Stimulated activated CD4-positive, alpha-beta T cell treated with anti-CD3 and anti-CD28 coated beads, TNF-alpha, amount 100 ng/mL, for 48 hours (primary cell): ENCODE data around the gene SINHCAF.
A peak's percentile ranks its signal among the peaks of the same experiment; 100 is the strongest.

Experiments
- DNase-seq, 3 donors: peaks; one replicate each; pipeline ENCODE4 v3.0.0-alpha.2; 2020; ENCODE audit warnings: low read depth in 3 of 3

The SINHCAF gene

DNA sequence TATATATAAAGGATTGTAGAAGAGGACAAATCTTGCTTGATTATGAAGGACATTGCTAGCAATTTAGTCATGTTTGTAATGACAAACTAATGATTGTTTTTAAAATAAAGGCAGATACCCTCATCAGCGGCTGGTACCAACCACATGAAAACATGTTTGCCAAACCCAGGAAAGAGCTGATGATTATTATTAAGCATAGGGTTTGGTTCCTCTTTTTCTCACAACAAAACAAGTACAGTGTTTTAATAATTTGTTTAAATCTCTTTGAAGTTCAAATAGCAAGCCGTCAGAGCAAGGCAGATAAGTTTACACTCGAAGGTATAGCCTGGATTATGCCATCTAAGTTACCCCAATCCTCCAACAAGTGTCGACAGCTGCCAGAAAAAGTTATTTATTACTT is 5.3 kb upstream of the SINHCAF start:
- DNase-seq = no peak

DNA sequence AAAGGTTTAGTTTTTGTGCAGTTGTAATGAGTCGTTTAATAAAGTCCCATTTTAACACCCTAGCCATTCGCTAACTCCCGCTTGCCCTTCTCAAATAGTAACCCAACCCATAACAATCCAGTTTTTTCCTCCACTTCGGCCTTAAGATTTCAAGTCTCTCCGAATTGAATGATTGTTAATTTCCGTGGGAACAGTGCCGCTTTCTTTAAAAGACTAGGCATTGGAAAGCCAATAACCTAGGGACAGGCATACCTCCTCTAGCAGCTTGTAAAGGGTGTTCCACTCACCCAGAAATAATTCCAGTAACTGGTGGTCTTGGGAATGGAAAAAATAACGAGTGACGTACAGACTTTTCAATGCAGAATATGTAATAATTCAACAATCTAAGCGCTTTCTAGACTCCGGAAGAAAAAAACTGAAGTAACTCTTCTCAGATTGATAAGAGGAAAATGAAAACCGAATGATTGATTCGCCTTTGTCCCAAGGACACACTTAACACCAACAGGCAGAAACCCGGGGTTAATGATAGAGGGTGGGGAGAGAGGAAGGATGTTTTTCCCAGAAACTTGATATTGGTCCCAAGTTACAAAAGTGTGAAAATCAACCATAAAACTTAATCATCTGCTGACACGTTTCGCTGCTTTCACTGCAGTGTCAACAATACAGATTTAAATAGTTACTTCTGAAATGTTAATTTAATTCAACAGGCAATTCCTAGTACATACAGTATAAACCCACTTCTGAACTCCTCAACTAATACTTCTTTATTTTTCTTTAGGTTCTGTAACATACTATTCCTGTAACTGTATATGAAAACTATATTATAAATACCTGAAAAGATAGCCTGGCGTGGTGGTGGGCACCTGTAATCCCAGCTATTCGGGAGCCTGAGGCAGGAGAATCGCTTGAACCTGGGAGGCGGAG is 1.0 kb upstream of the SINHCAF start:
- no peak for DNase-seq

DNA sequence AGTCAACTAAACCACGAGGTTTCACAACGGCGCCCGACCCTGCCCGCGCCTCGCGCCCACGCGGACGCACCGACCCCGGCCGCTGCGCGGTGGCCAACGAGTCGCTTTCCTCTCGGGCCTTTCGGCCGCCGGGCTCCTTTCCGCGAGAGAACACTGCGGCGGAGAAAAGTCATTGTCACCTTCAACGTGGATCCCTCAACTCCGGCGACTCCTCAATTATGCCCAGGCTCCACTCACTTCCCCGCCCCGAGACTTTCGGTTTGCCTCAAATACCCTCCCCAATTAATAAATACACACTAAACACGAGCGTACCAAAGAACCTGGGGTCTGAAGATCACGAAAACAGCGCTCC is 450 bp downstream of the SINHCAF start:
- peak in 2 of 3 donors; percentile 5 to 6 for DNase-seq

DNA sequence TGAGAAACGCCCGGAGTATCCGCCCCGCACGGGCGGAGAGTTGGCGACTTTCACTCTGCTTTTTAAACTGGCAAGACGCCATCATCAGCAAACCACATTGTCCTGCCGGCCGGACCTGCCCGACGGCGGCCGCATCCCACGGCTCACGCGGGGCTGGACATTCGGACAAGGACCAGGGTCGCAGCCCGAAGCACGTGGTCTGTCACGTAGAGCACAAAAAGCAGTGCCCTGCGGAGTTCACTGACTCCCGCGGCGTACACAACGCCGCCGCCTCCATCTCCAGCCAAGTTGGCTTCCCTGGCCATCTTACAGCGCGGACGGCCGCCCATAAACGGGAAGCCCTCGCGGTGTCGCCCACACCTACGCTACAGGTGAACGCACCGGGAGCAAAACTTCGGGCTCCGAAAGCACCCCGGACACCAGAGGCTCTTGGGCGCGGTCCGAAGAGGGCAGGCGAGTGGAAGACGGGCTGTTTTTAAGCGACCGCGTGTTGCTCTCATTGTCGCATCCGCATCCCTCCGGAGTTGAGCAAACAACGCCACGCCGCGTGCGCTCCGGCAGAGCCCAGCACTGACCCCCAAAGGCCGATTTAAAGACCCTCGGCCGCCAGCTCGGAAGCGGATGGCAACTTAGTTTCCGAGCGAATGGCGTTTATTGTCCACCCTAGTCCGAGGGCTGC is 966 bp downstream of the SINHCAF start:
- DNase-seq = peak; percentile 16 to 27 (median 18)

DNA sequence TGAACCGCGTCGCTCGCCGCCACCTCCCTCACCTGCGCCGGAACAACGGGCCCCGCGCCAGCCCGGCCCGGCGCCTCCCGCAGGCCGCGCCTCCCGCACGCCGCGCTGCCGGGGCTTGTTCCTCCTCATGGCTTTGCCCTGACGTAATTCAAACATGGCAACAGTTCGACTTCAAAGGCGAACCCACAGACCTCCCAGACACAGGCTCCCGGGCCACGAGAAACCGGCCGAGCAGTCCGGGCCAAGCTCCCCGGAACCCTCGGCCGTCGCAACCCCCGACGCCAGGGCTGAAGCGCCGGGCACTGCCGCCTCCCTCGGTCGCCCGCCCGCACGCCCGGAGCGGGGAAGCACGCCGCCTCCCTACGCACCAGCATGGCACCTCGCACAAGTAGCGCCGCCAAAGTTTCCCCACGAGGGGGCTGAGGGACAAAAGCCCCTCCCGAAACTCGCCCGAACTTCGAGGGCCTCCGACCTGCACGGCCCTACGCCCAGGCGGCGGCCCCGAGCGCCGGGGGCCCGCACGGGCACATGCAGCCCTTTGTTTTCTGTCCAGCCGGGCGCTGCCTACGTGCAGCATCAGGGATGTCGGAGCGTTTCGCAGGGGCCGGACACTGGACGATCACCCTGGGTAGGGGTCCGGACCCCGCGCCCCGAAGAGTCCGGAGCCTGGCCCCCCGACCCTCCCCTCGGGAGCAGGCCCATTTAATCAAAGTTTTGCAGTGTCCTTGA is 1.7 kb downstream of the SINHCAF start:
- peak; percentile 34 to 52 (median 48) for DNase-seq

DNA sequence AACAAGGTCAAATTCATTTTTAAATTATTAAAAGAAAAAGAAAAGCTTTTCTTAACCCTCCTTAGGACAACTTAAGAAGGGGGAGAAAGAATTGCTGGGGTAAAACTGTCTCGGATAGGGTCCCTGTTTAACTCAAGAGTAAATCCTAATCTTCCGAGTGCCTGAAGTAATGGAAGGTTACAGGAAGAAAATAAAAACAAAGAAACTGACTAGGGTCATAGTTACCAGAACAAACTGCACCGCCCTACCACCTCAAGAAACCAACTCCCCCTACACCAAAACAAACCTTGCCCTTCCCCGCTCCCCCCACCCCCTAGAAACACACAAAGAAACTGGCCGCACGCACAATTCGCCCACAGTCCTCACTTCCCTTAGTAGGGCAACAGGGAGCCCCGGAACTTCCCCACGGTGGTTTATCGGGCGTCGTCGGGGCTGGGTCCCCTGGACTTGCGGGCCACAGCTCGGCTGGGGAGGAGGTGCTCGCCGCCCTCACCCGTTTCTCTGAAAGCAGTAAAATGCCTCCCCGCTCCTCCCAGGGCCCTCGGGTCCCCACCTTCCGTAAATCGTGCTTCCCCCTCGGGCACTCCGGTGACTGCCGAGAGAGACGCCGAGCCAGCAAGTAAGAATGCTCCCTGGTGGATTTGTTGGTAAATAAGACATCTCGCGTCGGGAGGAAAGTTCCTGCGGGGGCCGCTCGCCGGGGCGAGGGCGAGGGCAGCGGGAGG is 2.4 kb downstream of the SINHCAF start:
- DNase-seq = peak; percentile 14 to 37 (median 22)

DNA sequence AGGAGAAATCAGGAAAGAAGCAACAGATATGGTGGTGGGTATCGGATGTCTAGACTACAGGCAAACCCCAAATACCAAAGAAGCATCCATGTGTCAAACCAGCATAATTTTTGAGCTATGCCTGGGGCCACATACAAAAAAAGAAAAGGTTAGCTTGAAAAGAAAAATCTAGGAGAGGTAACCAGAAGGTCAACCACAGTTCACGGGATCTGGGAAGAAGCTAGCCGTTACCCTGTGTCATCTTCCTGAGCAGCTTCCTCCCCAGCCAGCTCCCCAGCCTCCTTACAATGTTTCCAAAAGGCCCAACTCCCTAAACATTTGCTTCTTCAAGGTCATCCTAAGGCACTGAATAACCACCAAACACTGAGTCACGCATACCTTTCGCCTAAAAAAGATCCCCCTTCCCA is 3.1 kb downstream of the SINHCAF start:
- no peak for DNase-seq

DNA sequence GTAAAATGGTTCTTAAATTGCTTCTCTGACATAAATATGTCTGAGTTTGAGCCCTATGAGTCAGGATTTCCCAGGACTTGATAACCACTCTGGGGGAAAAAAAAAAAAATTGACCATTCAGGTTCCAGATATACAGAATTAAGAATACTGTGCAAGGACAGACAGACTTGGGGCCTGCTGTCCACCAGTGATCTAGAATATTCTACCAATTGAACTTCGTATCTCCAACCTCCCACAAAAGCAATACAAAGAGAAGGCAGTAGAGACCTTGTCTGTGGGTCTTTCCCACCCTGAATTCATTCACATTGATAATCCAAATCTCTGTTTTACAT is 4.1 kb downstream of the SINHCAF start:
- no peak for DNase-seq

DNA sequence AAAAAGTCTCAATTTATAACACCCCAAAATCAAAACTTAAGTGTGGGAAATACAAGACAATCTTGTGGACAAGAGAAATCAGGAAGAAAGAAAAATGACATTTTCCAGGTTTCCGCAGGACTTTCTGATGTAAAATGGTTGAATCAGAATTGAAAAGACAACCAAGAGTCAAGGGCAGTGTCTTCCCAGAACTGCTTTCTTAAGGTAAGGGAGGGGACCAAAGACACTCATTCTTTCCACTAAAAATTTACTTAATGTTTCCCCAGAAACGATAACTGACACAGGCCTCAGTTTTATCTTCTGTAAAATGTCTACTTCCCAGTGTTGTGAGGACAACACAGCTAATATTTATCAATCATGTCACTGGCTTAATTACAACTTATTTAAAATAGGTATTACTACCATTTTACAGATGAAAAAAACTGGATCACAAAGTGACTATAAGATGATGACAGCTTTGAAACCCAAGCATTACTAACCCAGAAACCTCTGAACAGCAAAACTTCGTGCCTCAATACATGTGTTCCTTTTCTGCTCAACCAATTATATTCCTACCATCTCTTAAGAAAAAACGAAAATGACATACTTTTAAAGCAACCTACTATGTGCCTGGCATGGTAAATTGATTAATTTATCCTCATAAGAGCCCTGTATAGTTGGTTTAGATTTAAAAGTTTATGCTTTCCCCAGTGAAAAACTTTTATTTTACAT is 4.6 kb downstream of the SINHCAF start:
- DNase-seq = no peak

DNA sequence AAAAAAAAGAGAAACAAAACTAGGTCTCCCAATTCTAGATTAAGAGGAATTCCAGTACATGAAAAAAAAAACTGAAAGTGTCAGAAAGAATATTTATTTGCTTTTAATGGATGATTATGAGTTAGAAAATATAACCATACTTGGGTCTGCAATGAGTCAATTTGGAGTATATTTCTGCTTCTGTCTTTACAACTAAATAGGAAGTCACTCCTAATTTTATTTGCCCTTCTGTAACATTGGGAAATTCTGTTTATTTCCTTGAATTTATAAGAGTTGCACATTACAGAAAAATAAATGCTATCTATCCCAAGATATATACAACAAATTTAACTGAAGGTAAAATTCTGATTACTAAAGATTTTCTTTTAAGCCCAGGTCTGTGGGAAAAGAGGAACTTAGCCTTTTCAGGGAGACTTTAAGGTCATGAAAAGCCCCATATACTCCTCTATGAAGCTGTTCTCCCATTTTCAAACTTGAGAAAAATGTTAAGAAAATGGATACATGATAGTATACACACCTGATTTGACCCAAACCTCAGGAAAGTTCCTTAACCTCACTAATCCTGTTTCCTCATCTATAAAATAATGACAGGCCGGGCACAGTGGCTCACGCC is 7.2 kb downstream of the SINHCAF start:
- DNase-seq = no peak

DNA sequence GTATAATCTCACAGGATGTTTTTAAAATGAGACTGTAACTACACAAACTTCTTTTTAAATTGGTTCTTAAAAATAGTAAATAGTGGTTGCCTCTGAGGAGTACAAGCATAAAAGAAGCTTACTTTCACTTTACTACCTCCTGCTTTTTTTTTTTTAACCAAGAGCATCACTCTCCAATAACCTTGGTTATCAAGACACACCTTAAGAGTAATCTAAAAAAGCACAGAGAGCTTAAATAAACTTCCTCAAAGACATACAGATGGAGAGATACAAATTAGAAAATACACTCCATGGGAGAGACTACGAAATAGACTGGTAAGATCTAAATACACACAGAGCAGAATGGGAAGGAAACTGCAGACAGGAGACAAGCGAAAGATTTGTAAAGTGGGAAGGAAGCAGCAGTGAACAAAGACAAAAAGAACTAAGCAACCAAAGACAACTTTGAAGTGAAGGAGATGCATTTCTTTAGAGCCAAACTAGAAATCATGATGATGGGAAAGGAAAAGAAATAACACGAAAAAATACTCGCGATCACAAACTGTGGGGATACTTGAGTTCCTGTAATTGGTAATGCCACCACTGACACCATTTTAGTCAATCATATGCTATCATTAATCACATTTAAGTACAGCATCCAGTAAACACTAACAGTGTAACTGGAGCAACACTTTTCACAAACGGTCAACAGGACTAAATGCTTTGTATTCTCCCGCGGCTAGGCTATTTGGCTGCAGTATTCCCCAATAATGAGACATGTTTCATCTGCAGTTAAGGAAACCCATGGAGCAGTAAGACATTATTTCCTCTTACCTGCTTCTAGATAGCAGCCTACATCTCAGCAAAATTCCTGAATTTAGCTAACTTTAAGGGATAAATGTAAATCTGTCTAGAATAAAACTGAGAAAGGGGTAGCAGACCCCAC is 8.2 kb downstream of the SINHCAF start:
- DNase-seq = no peak

DNA sequence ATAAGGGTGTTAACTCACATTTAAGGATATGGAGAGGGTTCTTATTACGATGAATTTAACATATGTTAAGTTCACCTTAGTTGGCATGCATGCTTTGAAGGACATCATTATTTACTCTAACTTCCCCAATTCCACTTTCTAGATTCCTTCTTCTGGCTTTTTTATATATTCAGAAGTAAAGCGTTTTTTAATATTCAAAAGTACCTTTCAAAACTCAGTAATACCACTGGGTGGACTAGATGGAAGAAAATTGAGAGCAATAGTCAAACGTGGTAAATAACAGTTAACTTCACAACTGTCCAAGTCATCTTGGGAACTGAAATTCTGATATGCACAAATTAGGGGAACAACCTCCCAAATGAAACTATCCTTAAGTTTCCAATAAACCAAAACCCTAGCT is 9.1 kb downstream of the SINHCAF start:
- DNase-seq = no peak

DNA sequence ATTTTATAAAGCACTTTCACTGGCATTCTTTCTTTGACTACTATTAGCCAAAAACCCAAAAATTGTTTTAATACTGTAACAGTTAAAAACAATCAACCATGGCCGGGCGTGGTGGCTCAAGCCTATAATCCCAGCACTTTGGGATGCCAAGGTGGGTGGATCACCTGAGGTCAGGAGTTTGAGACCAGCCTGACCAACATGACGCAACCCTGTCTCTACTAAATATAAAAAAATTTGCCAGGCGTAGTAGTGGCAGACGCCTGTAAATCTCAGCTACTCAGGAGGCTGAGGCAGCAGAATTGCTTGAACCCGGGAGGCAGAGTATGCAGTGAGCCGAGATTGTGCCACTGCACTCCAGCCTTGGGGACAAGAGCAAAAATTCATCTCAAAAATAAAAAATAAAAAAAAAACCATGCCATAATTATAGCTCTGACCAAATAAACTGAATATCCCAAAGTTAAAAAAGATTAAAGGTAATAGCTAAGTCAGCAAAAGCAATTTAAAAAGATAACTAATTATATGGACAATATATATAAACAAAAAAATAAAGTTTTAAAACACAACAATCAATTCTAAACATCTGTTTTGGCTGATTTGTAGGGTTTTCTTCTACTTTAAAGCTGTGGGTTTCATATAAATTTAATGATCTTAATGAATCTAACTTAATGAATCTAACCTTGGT is 10.0 kb downstream of the SINHCAF start:
- DNase-seq = no peak

DNA sequence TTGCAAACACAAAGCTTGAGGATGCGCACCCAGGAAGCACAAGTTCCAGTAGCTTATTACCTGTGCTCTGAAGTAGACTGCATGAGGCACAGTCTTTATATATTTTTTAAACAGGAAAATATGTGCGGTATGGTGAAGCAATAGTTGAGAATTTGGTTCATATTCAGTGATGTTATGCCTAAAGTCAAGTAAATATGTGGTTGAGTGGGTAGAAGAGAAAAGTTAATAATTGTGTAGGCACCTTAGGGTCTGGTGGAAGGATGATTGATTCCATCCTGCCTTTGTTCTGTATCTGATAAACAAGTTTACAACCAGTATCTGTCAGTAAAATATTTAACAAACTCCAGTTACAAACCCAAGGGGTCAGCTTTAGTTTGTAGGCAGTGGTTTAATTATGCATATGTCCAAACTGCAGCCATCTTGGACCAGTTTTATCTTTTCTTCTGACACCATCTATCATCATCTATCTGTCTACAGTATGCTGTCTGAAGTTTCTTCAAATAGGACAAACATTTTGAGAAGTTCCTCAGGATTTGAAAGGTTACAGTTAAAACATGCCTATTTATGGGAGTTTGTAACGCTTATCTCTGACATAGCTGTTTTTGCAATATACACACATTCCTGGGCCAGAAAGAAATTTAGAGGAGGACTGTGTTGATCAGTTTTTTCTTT is 10.8 kb downstream of the SINHCAF start:
- no peak for DNase-seq

DNA sequence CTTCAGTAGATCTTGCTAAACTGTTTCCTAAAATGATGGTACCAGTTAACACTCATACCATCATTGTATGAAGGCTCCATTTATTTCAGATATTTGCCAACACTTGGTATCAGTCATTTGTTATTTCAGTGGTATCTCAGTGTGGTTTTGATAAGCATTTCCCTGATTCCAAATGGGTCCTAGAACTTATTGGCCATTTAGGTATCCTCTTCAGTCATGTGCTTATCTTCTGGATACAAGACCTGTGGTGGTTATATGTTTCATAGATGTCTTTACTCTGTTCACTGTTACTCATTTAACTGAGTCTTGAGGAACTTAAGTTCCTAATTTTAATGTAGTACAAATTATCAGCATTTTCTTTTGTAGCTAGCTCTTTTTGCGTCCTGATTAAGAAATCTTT is 13.5 kb downstream of the SINHCAF start:
- no peak for DNase-seq

DNA sequence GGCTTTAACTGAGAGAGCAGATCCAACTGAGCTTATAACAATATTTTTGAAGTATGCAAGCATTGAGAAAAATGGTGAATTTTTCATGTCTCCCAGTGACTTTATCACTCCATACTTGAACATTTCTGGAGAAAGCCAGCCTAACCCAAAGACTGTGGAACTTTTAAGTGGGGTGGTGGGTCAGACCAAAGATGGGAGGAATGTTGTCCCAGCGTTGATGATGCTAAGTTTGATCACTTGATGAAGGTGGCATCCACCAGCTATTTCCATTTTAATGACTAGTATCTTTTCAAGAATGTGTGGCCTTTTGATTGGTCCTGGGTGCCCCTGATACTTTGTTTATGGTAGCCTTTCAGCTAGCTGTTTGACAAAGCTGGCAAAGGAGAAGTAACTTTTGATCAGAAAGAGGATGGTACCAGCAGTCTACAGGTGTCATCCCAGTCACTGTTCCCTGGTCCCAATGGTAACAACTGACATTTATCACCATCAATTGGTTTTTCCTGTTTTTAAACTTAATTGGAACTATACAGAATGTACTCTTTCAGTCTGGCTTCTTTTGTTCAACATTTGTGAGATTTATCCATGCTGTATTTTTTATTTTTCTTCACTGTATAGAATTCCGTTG is 14.2 kb downstream of the SINHCAF start:
- no peak for DNase-seq

DNA sequence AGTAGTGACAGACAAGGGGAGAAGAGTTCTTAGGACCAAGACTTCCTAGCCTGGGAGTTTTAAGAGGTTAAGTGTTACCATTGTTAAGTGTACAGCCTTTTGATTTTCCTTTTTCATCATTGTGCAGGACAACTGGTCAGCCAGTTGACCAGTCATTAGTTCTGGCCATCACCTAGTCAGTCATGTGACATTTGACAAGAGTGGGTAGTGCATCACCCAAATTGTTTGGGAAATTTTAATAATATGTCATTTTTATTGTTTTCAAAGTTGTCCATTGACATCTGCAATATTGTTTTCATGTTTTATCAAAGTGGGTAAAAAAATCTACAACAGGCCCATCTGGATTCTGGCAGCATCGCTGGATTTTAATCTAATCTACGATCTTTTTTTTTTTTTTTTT is 15.5 kb downstream of the SINHCAF start:
- DNase-seq = no peak

DNA sequence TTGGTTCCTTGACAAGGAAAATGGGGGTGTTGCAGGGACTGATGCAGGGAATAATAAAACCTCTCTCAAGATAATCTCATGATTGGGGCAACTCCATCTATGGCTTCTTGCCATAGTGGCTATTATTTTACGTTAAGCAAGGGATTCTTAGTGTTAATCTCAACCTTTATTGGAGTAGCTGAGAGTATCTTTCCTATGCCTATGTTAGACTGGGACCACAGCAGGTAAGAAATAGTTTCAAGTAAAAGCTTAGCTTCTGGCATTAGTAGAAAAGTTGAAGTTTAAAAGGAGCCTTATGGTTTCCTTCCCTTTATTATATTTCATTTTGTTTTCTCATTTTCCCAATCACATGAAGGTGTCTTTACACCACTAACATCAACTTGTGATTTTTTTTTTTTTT is 16.7 kb downstream of the SINHCAF start:
- DNase-seq = no peak
